GM19324 (cell line): ENCODE results near the gene PKD1L1.

ENCODE experiments used
- ATAC-seq: cut with Tn5 transposase; IDR thresholded peaks from one replicate; pipeline ENCODE4 v1.9.1; 2021; ENCODE audit warnings: mild to moderate bottlenecking, moderate library complexity; ENCODE audit not compliant: unreplicated experiment, low FRiP score

Gene PKD1L1

DNA sequence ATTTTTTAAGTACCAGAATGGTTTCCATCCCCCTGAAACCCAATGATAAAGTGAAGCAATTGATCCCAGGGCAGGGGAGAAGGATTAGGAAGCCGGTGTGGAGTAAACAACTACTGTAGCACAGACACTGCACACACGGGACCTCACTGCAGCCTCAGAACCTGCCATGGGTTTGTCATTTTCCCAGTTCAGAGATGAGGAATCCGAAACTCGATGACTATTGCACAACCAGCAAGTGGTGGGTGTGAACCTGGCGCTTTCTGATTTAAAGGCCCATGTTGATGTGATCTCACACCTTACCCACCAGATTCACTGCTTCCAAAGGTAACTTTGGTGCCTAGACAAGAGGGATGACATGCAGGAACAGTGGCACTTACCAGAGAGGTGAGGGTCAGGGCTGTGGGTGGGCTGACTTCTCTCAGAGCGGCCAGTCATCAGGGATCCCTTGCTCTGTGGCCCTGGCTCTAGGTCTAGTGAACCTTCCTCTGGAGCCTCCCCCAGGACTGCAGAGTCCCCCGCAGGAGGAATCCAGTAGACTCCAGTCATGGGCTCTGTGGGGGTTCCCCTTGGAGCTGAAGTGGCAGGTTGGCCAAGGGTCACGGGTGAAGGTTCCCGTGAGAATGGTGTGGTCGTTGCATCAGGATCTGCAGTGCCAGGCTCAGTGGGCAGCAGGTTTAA lies 62.8 kb downstream of the PKD1L1 start:
- no peak for ATAC-seq

DNA sequence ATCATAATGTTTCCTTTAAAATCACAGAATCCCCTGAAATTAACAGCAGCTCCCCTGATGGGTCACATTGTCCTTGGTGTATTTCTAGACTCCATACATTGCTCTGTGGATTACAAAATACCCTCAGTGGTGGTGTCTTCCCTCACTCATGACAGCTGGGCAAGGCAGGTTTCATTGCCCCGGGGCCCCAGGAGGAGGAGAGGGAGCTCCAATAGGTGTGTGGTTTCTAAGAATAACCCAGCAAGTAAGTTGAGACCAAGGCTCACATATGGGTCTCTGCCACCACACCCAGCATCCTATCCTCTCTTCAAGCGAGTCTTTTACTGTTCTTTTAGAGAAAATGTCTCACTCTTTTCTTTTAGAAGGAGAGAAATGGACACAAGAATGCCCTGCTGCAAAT lies 63.6 kb downstream of the PKD1L1 start:
- ATAC-seq = no peak

- no peak for ATAC-seq
These were observed 65.6 kb downstream of the PKD1L1 start for GRCh38 chr7:47882635-47883034.

GRCh38 chr7:47881256-47881655 lies 67.0 kb downstream of the PKD1L1 start:
- ATAC-seq = no peak

DNA sequence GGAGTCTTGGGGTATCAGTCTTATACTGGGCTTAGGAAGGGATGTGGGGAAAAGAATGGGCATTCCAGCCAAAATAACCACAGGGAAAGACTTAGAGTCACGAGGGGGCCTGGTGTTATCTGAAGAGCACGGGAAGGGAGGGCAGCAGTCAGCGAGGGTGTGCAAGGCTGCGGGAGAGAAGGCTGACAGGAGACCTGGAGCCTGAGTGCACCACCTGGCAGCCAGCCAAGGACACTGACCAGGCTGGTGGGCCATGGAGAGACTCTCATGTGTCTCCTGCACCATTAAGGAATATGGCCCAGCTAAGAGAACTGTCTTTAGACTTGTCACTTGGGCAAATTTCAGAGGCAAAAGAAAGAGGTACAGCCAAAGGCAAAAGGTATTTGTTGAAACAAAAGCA lies 69.6 kb downstream of the PKD1L1 start:
- ATAC-seq = no peak

- no peak for ATAC-seq
These were observed 70.9 kb downstream of the PKD1L1 start for GRCh38 chr7:47877336-47877735.

DNA sequence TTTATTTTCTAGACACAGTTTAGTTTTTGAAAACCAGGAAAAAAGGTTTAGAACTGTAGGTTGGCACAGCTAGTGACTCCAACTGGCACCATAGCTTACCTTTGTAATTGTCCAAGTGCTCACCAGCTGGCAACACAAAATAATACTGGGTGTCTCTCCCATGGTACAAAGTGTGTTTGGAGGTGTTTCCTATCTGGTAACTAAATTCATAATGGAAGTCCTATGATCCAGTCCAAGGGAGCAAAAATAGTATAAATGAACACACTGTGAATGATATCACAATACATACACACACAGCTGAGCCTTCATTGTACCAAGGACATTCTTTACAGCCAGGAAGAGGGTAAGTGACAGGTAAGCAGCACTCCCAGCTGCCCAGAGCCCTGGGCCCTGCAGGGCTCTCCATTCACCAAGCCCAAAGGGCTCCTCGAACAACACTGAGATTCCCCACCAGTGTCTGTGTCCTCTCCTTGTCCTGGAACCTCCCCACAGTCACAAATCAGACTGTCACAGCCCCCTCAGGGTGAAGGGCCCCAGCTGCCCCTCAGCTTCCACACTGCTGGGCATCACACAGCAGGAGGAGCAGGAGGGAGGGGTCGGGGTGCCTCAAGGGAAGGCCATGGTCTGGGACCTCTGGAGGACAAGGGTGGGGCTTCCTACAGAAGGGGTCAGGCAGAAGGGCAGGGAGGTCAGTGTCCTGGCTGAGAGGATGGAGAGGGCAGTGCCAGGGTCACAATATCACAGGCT lies 72.1 kb downstream of the PKD1L1 start:
- no peak for ATAC-seq

GRCh38 chr7:47875406-47875805 lies 72.9 kb downstream of the PKD1L1 start:
- no peak for ATAC-seq

- ATAC-seq = no peak
These were observed 74.5 kb downstream of the PKD1L1 start for GRCh38 chr7:47873762-47874161.

- ATAC-seq = no peak
These were observed 81.0 kb downstream of the PKD1L1 start for GRCh38 chr7:47867286-47867685.

GRCh38 chr7:47866120-47866519 lies 82.1 kb downstream of the PKD1L1 start:
- ATAC-seq = no peak

- ATAC-seq = no peak
These were observed 95.7 kb downstream of the PKD1L1 start for GRCh38 chr7:47852330-47853245.

GRCh38 chr7:47847207-47847606 lies 101.1 kb downstream of the PKD1L1 start:
- ATAC-seq = no peak

- ATAC-seq = no peak
These were observed 102.0 kb downstream of the PKD1L1 start for GRCh38 chr7:47846138-47846836.

GRCh38 chr7:47844311-47844710 lies 104.0 kb downstream of the PKD1L1 start:
- no peak for ATAC-seq

GRCh38 chr7:47843291-47843690 lies 105.0 kb downstream of the PKD1L1 start:
- ATAC-seq = no peak

DNA sequence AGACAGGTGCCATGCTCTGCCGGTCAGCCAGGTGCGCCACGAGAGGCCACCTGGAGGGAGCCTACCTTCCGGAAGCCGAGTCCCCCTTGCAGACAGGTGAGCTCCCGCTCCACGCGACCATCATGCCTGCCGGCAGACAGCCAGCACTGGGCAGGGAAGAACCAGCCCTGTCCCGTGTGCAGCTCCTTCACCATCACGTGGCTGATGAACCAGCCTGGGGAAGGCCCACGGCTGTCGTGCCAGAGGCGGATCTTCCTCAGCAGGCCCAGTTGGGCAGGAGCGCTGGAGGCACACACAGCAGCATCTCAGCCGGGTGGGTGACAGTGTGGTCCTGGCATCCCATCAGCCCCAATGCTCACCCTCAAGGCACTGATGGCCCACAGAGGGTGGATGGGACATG lies 108.9 kb downstream of the PKD1L1 start:
- no peak for ATAC-seq

DNA sequence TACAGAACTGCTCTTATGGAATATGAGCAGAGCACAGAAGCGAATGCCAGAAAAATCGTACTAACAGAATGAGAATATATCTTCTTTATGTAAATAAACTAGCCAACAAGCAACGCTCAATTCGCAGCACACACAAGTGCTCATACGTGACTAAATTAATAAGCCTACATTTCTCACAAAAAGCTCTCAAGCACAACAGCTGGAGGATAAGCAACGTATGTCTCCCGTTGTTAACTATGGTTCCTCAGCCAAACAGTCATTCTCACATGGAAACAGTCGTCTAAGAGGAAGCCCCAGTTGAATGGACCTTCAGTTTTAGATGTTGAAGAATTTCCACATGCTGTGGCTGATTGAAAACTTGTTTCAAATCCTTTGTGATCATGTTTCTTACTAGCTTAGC lies 110.4 kb downstream of the PKD1L1 start:
- ATAC-seq = no peak

DNA sequence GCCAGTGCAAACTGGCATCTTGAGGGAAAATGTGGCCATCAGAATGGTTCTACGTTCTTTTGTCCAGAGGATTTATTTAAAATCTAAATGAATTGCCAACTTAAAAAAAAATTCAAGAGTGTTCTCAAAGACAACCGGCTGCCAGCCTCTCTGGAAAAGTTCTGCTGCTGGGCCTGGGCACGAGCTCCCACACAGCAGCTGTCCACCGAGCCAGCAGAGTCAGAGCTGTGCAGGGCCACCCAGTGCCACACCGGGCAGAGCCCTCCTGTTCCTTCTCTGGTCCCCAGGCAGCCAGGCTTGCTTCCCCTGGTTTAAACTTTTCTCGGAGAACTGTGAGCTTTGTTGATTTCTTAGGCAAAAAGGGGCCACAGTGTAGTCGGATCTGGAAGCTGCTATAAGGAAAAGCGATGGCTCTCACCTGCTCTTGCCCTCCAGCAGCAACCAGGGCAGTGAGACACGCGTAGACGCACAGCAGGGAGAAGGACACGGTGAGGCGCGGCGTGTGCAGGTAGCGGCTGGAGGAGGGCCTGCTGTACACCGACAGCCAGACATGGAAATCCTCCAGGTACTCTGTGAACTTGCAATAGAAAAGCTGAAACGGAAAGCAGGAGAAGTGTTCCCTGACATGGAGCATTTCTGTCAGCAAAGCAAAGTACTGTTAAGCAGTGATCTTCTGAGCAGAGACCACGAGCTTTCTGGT lies 111.6 kb downstream of the PKD1L1 start:
- no peak for ATAC-seq

DNA sequence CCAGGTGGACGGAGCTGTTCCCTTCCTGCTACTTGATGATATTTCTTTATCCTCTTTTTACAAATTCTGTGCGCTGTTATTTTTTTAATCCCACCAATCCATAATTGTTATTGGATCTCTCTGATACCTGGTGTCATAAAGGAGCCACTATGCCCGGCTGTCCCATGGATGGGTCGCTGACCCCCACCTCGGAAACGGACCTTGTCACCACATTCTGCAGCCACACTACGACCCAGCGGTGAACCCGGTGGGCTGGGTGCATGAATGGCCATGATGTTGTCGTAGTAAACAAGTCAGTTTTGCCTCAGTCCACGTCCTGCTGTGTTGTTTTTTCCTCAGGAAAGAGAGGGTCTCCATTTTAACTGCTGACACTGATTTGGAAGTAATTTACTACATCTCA lies 112.2 kb downstream of the PKD1L1 start:
- ATAC-seq = no peak
